ENCODE data around the gene ARHGAP27. TPM values are rescaled to one million over a fixed set of nuclear protein-coding genes. Genes with fewer than 3 reads are reported as not detected.

ARHGAP27 gene
- total and polyA plus RNA-seq, 2 of the 13 experiments (the other 11 are each of a cell fraction or from before 2014, with no cell fraction given), result 15.5 to 18.9 TPM

DNA sequence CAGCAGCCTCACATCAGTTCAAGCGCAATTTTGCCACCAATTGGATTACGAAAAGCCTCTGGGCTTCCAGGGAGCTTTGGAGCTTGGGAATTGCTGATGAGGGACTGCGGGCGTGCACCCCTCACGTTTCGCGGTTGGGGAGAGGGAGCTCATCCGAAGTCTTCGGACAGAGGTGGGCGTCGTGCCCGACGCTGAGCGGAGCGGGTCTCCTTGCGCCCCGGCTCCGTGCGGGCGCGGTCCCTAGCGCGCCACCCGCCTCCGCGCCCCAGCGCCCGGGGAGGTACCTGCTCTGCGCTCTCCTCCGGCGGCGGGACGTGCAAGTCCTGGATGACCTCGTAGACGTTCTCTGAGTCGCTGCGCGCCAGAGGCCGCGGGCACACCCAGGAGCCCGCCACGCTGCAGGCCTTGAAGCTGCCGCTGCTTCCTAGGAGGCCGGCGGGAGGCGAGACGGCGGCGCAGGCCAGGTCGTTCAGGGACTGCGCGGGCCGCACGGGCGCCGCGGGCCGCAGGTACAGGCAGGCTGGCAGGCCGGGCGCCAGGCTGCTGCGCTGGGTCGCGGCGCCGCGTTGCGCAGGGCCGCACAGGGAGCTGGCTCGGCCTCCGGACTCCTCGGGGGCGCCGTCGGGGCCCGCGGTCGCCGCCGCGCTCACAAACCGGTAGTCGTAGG is 3.2 kb downstream of the ARHGAP27 start (continued):
- TF ChIP-seq, protein P1, sequence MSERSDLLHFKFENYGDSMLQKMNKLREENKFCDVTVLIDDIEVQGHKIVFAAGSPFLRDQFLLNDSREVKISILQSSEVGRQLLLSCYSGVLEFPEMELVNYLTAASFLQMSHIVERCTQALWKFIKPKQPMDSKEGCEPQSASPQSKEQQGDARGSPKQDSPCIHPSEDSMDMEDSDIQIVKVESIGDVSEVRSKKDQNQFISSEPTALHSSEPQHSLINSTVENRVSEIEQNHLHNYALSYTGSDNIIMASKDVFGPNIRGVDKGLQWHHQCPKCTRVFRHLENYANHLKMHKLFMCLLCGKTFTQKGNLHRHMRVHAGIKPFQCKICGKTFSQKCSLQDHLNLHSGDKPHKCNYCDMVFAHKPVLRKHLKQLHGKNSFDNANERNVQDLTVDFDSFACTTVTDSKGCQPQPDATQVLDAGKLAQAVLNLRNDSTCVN (CRISPR knock-in tag; IDR thresholded peaks at IDR 0.05; ENCODE audit: borderline replicate concordance), result 0 out of 2 replicates have a peak, but pooled peaks have one; percentile 34
- TF ChIP-seq ZNF564 (CRISPR knock-in tag; IDR thresholded peaks at IDR 0.05), result no peak
- TF ChIP-seq CC2D1A (CRISPR knock-in tag; IDR thresholded peaks at IDR 0.05), result no peak
- no peak for TF ChIP-seq ZNF652 (CRISPR knock-in tag; IDR thresholded peaks at IDR 0.05; ENCODE audit: borderline replicate concordance, low read depth)
- TF ChIP-seq FIP1L1 (IDR thresholded peaks at IDR 0.05; ENCODE audit: borderline replicate concordance, insufficient read depth, low read depth, low read length), result no peak
- no peak for TF ChIP-seq BCLAF1 (IDR thresholded peaks at IDR 0.05)
- TF ChIP-seq, protein P2, sequence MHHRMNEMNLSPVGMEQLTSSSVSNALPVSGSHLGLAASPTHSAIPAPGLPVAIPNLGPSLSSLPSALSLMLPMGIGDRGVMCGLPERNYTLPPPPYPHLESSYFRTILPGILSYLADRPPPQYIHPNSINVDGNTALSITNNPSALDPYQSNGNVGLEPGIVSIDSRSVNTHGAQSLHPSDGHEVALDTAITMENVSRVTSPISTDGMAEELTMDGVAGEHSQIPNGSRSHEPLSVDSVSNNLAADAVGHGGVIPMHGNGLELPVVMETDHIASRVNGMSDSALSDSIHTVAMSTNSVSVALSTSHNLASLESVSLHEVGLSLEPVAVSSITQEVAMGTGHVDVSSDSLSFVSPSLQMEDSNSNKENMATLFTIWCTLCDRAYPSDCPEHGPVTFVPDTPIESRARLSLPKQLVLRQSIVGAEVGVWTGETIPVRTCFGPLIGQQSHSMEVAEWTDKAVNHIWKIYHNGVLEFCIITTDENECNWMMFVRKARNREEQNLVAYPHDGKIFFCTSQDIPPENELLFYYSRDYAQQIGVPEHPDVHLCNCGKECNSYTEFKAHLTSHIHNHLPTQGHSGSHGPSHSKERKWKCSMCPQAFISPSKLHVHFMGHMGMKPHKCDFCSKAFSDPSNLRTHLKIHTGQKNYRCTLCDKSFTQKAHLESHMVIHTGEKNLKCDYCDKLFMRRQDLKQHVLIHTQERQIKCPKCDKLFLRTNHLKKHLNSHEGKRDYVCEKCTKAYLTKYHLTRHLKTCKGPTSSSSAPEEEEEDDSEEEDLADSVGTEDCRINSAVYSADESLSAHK (CRISPR knock-in tag; IDR thresholded peaks at IDR 0.05; ENCODE audit: borderline replicate concordance), result no peak
- TF ChIP-seq, protein P3, sequence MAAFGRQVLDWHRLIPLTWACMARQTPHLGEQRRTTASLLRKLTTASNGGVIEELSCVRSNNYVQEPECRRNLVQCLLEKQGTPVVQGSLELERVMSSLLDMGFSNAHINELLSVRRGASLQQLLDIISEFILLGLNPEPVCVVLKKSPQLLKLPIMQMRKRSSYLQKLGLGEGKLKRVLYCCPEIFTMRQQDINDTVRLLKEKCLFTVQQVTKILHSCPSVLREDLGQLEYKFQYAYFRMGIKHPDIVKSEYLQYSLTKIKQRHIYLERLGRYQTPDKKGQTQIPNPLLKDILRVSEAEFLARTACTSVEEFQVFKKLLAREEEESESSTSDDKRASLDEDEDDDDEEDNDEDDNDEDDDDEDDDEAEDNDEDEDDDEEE (CRISPR knock-in tag; IDR thresholded peaks at IDR 0.05), result no peak
- no peak for TF ChIP-seq NONO (IDR thresholded peaks at IDR 0.05)
- TF ChIP-seq NONO (CRISPR knock-in tag; conservative IDR thresholded peaks at IDR 0.05), result no peak
- 0 out of 2 replicates have a peak, but pooled peaks have one; percentile 28 for TF ChIP-seq MEIS1 (CRISPR knock-in tag; IDR thresholded peaks at IDR 0.05; ENCODE audit: borderline replicate concordance)
- no peak for TF ChIP-seq ZNF256 (CRISPR knock-in tag; conservative IDR thresholded peaks at IDR 0.05)
- TF ChIP-seq, protein P4, sequence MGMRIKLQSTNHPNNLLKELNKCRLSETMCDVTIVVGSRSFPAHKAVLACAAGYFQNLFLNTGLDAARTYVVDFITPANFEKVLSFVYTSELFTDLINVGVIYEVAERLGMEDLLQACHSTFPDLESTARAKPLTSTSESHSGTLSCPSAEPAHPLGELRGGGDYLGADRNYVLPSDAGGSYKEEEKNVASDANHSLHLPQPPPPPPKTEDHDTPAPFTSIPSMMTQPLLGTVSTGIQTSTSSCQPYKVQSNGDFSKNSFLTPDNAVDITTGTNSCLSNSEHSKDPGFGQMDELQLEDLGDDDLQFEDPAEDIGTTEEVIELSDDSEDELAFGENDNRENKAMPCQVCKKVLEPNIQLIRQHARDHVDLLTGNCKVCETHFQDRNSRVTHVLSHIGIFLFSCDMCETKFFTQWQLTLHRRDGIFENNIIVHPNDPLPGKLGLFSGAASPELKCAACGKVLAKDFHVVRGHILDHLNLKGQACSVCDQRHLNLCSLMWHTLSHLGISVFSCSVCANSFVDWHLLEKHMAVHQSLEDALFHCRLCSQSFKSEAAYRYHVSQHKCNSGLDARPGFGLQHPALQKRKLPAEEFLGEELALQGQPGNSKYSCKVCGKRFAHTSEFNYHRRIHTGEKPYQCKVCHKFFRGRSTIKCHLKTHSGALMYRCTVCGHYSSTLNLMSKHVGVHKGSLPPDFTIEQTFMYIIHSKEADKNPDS (CRISPR knock-in tag; IDR thresholded peaks at IDR 0.05), result 0 out of 2 replicates have a peak, but pooled peaks have one; percentile 31
- TF ChIP-seq POGZ (CRISPR knock-in tag; IDR thresholded peaks at IDR 0.05), result no peak
- no peak for TF ChIP-seq GRHL1 (CRISPR knock-in tag; conservative IDR thresholded peaks at IDR 0.05)
- TF ChIP-seq AGO1 (IDR thresholded peaks at IDR 0.05; ENCODE audit: low read depth, low read length, poor library complexity, severe bottlenecking), result no peak
- TF ChIP-seq ZNF232 (CRISPR knock-in tag; IDR thresholded peaks at IDR 0.05; ENCODE audit: borderline replicate concordance), result no peak

Data from HepG2 (cell line).